Fibroblast of skin of back (primary cell): Measurements from ENCODE around the gene HLA-F. TPM values are rescaled to one million over a fixed set of nuclear protein-coding genes. Genes with fewer than 3 reads are reported as not detected.

Source experiments
- DNase-seq: peaks from one replicate; pipeline ENCODE4 v3.0.0-alpha.2; 2013
- polyA plus RNA-seq, 2 experiments: library from polyadenylated mRNA; unstranded; fragments of 120-200 nt; gene quantifications; one replicate each; pipeline ENCODE4 v1.2.1, GENCODE V29; 2013; ENCODE audit not compliant: insufficient read length in 2 of 2

The HLA-F gene
- 12.4 TPM for polyA plus RNA-seq (2013, experiment 1 of 2; ENCODE audit: insufficient read length)
- 11.2 TPM for polyA plus RNA-seq (2013, experiment 2 of 2; ENCODE audit: insufficient read length)

GRCh38 chr6:29723262-29723665, at the start of gene HLA-F:
HLA-F (plus strand) TSS chr6:29723434; CDS start chr6:29723464, 30 bp downstream.
- peak; percentile 74 for DNase-seq

DNA sequence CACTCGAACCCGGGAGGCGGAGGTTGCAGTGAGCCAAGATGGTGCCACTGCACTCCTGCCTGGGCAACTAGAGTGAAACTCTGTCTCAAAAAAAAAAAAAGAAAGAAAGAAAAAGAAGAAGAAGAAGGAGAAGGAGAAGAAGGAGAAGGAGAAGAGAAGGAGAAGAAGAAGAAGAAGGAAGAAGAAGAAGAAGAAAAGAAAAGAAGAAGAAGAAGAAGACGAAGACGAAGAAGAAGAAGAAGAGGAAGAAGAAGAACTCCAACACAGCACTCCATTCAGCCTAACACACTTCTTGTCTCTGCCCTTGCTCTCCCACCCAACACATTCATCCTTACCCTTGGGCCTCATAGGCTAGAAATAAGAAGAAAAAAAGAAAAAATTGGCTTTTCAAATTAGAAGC, 49.2 kb upstream of the HLA-F start:
- no peak for DNase-seq

DNA sequence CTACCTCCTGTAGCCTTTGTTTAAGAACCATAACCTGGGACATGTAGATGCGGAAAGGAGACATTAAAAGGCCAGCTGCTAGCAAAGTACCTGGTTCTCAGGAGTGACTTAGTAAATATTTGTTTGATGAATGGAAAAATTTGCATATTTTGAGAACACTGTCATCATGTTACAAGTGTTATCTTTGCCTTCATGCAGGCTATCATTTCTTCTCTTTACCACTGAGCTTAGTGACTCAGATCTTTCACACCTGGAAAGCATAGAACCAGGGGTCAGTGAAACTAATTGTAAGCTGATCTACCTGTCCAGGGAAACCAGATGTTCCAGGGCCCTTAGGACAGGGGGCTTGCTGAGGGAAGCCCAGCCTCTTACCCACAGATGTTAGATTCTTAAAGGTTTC, 47.7 kb upstream of the HLA-F start:
- no peak for DNase-seq

- DNase-seq = peak; percentile 26
Observed at GRCh38 chr6:29676981-29677601, 46.1 kb upstream of the HLA-F start.

GRCh38 chr6:29678114-29678513, 45.1 kb upstream of the HLA-F start:
- DNase-seq = no peak

DNA sequence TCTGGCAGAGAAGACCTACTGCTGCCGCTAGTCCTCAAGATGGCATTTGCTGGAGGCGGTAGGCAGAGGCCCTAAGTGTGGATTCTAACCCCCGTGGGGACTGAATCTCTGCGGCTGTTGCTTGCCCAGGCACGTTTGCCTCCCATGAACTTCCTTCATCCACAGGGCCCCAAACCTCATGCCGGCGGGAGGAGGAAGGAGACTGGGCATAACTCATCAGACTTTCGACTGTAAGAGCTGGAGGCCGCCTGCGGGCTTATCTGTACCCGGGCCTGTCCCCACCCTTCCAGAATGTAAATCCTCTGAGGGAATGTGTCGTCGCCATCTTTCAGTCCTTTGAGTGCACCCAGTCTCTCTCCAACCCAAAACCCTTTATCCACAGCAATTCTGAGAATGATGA, 43.3 kb upstream of the HLA-F start:
- no peak for DNase-seq

- DNase-seq = no peak
Observed at GRCh38 chr6:29680416-29680815, 42.8 kb upstream of the HLA-F start.

- no peak for DNase-seq
Observed at GRCh38 chr6:29680904-29681303, 42.3 kb upstream of the HLA-F start, which contains the start of gene ZFP57. ZFP57 (minus strand) TSS chr6:29681152; CDS start chr6:29677003, 4,149 bp downstream.

GRCh38 chr6:29681811-29682210, 41.4 kb upstream of the HLA-F start:
- DNase-seq = no peak

GRCh38 chr6:29685718-29686326, 37.4 kb upstream of the HLA-F start:
- DNase-seq = no peak

DNA sequence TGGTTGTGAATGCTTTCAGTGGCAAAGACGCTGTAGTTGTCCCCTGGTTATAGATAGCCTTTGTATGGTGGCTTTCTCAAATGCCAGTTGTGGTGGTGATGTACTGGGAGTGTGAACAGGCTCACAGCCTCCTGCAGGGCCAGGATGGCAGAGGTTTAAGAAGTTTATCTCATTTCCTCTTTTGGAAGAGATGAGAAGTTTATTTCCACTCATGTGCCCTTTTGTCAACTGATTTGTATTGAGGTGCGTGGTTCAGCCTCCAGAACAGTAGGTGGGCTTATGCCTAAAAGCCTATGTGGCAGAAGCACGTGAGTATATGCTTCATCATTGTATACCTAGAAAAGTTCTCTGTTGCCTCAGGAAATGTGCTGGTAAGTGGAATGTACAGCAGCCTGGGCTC, 28.6 kb upstream of the HLA-F start:
- no peak for DNase-seq

GRCh38 chr6:29696147-29697125, 26.8 kb upstream of the HLA-F start:
- no peak for DNase-seq

- DNase-seq = peak; percentile 11
Observed at GRCh38 chr6:29702519-29703103, 20.6 kb upstream of the HLA-F start.

GRCh38 chr6:29705389-29706231, 17.6 kb upstream of the HLA-F start:
- DNase-seq = peak; percentile 47

- no peak for DNase-seq
Observed at GRCh38 chr6:29708432-29709179, 14.6 kb upstream of the HLA-F start.

- no peak for DNase-seq
Observed at GRCh38 chr6:29709188-29709587, 14.0 kb upstream of the HLA-F start.

DNA sequence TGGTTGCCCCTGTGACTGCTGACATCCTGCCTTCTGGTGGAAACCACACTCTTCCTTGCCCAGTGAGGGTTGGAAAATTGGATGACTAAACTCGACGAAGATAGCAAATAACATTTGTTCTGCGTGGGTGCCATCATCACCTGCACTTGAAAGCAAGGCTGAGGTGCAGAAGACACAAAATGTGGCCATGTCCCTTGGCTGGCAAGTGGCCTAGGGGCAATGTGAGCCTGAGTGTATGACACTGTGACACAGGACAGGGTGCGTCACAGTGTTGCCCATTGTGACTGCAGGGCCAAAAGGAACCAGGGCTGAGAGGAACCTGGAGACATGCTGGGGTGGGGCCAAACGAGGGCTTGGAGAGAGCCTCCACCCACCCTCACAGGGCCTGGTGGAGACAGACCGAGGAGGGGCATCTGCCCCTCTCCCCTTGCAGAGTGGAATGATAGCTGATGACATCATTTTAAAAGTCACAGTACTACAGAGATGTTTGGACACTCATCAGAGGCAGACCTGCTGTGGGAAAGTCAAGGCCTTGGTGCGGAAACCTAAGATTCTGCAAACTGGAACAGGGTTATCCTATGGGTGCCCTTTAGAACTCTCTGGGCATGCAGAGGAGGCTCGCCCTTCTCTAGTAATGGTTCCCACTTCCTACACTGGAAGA, 12.8 kb upstream of the HLA-F start:
- DNase-seq = no peak

DNA sequence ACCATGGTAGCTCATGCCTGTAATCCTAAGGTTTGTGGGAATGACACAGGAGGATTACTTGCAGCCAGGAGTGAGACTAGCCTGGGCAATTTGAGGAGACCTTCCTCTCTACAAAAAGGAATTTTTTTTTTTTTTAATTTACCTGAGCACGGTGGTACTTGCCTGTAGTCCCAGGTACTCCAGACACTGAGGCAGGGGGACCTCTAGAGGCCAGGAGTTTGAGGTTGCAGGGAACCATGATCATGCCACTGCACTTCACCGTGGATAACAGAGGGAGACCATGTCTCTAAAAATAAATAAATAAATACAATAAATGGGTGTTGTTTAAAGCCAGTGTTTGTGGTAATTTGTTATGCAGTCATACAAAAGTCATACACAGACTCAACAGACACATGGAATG, 2.4 kb upstream of the HLA-F start:
- DNase-seq = no peak

GRCh38 chr6:29723666-29724588, 693 bp downstream of the HLA-F start:
- no peak for DNase-seq
